Measurements from ENCODE around the gene GFRA4.

DNA sequence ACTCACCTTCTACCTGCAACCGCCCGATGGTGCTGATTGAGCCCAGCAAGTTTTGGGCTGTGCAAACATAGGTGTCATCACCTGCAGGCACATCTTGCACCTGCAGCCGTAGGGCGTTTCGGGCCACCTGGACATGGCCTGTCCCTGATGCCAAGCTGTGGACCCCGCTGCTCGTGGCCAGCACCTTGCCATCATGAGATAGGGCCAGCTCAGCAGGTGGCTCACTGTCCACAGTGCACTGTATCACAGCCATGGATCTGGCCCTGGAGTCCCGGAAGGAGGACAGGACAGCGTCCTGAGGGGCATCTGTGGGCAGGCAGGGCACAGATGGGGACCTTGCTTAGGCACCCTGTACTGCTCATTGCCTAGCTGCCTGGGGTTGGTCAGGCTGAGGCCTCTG is 28.7 kb upstream of the GFRA4 start:
- TF ChIP-seq NFIC (IDR thresholded peaks at IDR 0.05; ENCODE audit: borderline replicate concordance): no peak
- TF ChIP-seq POLR2AphosphoS5 (IDR thresholded peaks at IDR 0.05; ENCODE audit: low read depth, low read length): no peak
- TF ChIP-seq, protein P1, sequence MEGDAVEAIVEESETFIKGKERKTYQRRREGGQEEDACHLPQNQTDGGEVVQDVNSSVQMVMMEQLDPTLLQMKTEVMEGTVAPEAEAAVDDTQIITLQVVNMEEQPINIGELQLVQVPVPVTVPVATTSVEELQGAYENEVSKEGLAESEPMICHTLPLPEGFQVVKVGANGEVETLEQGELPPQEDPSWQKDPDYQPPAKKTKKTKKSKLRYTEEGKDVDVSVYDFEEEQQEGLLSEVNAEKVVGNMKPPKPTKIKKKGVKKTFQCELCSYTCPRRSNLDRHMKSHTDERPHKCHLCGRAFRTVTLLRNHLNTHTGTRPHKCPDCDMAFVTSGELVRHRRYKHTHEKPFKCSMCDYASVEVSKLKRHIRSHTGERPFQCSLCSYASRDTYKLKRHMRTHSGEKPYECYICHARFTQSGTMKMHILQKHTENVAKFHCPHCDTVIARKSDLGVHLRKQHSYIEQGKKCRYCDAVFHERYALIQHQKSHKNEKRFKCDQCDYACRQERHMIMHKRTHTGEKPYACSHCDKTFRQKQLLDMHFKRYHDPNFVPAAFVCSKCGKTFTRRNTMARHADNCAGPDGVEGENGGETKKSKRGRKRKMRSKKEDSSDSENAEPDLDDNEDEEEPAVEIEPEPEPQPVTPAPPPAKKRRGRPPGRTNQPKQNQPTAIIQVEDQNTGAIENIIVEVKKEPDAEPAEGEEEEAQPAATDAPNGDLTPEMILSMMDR (IDR thresholded peaks at IDR 0.05): no peak
- TF ChIP-seq TEAD4 (IDR thresholded peaks at IDR 0.05; ENCODE audit: borderline replicate concordance, insufficient read depth): no peak
- no peak for TF ChIP-seq EP300 (IDR thresholded peaks at IDR 0.05; ENCODE audit: borderline replicate concordance in 1 of 2, low read depth in 1 of 2, low read length in 1 of 2)
